ENCODE data around the gene CLASP1.

CLASP1 gene

DNA sequence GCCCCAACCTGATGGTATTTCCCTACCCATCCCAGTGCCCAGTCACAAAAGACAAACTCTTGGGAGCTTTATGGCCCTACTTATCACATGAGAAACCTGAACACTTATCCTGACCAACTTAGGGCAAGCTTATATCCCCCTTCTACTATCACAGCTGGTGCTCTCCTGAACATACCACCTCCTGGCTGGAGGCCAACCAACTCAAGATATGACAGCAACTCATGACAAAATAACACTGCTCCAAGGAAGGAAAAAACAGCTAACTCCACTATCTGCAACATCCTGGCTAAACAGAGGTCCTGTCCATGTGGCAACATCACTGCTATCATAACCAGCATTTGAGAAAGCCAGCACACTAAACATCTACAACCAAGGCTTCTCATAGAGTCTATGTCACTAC lies 20.9 kb upstream of the CLASP1 start:
- TF ChIP-seq ZFX (IDR thresholded peaks at IDR 0.05) = no peak
- TF ChIP-seq, protein P1, sequence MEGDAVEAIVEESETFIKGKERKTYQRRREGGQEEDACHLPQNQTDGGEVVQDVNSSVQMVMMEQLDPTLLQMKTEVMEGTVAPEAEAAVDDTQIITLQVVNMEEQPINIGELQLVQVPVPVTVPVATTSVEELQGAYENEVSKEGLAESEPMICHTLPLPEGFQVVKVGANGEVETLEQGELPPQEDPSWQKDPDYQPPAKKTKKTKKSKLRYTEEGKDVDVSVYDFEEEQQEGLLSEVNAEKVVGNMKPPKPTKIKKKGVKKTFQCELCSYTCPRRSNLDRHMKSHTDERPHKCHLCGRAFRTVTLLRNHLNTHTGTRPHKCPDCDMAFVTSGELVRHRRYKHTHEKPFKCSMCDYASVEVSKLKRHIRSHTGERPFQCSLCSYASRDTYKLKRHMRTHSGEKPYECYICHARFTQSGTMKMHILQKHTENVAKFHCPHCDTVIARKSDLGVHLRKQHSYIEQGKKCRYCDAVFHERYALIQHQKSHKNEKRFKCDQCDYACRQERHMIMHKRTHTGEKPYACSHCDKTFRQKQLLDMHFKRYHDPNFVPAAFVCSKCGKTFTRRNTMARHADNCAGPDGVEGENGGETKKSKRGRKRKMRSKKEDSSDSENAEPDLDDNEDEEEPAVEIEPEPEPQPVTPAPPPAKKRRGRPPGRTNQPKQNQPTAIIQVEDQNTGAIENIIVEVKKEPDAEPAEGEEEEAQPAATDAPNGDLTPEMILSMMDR (conservative IDR thresholded peaks at IDR 0.05) = no peak

GRCh38 chr2:121667618-121668017 lies 18.4 kb upstream of the CLASP1 start:
- H3K27ac ChIP-seq = no peak overlapping the region
- TF ChIP-seq ZFX (IDR thresholded peaks at IDR 0.05) = no peak
- TF ChIP-seq, protein P1 (conservative IDR thresholded peaks at IDR 0.05) = no peak

More for the DNA sequence above, 20.9 kb upstream of the CLASP1 start:
- H3K27ac ChIP-seq = no peak overlapping the region

GRCh38 chr2:121666042-121666441 lies 16.8 kb upstream of the CLASP1 start:
- TF ChIP-seq, protein P1 (conservative IDR thresholded peaks at IDR 0.05) = no peak
- no peak for TF ChIP-seq ZFX (IDR thresholded peaks at IDR 0.05)

DNA sequence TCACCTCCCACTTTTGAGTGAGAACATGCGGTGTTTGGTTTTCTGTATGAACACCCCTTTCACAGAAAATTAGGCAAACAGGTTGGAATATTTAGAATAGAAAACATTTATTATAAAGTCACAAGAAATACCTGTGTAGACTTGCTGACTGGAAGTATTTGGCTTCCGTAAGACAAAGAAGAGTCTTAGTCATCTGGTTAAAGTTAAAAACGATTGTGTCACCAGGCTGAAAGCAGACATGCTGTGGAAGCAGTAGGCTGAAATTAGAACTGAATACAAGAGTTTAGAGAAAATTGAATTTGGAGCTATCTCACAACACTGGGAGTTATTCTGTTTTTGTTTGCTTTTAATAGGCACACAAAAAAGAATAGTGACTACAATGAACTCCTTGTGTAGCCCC lies 16.2 kb upstream of the CLASP1 start:
- no peak overlapping the region for H3K27ac ChIP-seq
- TF ChIP-seq ZFX (IDR thresholded peaks at IDR 0.05) = no peak
- TF ChIP-seq, protein P1 (conservative IDR thresholded peaks at IDR 0.05) = no peak

More at GRCh38 chr2:121666042-121666441, 16.8 kb upstream of the CLASP1 start:
- no peak overlapping the region for H3K27ac ChIP-seq

DNA sequence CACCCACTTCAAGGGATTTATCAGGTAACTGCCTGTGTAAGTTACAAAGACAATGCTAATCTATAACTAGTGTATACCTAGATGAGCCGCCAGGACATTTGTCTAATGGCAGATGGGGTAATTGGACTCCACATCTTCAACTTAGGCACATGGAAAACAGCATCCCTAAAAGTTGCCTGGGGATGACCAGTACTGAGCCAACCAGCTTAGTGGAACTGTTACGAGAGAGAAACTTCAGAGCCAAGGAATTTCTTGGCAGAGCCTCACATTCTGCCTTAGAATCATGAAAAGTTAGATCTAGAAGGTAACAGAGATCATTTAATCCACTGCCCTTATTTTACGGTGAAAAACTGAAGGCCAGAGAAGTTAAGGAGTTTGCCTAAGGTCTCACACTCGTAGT lies 15.5 kb upstream of the CLASP1 start:
- TF ChIP-seq ZFX (IDR thresholded peaks at IDR 0.05) = no peak
- TF ChIP-seq, protein P1 (conservative IDR thresholded peaks at IDR 0.05) = no peak
- H3K27ac ChIP-seq = no peak overlapping the region

GRCh38 chr2:121664086-121664485 lies 14.8 kb upstream of the CLASP1 start:
- no peak overlapping the region for H3K27ac ChIP-seq
- TF ChIP-seq ZFX (IDR thresholded peaks at IDR 0.05) = no peak
- TF ChIP-seq, protein P1 (conservative IDR thresholded peaks at IDR 0.05) = no peak

GRCh38 chr2:121663434-121663833 lies 14.2 kb upstream of the CLASP1 start:
- TF ChIP-seq, protein P1 (conservative IDR thresholded peaks at IDR 0.05) = no peak
- no peak for TF ChIP-seq ZFX (IDR thresholded peaks at IDR 0.05)
- H3K27ac ChIP-seq = no peak overlapping the region
